ENCODE data around the gene MYMK.

The MYMK gene, protein sequence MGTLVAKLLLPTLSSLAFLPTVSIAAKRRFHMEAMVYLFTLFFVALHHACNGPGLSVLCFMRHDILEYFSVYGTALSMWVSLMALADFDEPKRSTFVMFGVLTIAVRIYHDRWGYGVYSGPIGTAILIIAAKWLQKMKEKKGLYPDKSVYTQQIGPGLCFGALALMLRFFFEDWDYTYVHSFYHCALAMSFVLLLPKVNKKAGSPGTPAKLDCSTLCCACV

DNA sequence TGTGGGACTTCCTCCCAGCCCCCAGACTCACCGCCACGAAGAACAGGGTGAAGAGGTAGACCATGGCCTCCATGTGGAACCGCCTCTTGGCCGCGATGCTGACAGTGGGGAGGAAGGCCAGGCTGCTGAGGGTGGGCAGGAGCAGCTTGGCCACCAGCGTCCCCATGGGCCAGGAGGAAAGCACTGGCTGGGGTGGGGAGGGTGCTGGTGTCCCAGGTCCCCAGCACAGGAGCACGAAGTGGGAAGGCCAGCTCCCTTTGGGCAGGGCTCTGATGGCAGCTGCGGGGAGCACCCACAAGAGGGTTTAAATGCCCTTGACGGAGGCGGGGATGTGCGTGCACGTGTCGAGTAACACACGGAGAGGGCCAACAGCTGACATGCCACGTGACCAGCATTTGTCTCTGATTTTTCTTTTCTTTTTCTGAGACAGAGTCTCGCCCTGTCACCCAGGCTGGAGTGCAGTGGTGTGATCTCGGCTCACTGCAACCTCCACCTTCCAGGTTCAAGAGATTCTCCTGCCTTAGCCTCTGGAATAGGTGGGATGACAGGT lies at the start of gene MYMK:
MYMK (minus strand) TSS at position 281 of the 550 bp plus-strand sequence; CDS start at position 166, 115 bp downstream.
- Histone ChIP-seq H3K9me3 (ENCODE audit: control insufficient read depth, low read length) (no peaks in the 10 kb centered on the region), H3K36me3 (ENCODE audit: control insufficient read depth, insufficient read depth, low read length) (no peaks in the 10 kb centered on the region), H3K27ac (no peak within 1 kb of the TSS), H2AFZ (no peak within 1 kb of the TSS), H3K79me2 (no peaks in the 10 kb centered on the region), H3K4me3 (ENCODE audit: low read depth, low read length) (no peak within 1 kb of the TSS), H3K27me3 (ENCODE audit: control insufficient read depth, insufficient read depth, low read length) (peaks cover 4% of the 10 kb centered on the region), H3K9ac (no peak within 1 kb of the TSS), H3K4me1 (no peaks in the 10 kb centered on the region), H3K4me2 (ENCODE audit: low read length) (no peak within 1 kb of the TSS)
- TF ChIP-seq, protein P1, sequence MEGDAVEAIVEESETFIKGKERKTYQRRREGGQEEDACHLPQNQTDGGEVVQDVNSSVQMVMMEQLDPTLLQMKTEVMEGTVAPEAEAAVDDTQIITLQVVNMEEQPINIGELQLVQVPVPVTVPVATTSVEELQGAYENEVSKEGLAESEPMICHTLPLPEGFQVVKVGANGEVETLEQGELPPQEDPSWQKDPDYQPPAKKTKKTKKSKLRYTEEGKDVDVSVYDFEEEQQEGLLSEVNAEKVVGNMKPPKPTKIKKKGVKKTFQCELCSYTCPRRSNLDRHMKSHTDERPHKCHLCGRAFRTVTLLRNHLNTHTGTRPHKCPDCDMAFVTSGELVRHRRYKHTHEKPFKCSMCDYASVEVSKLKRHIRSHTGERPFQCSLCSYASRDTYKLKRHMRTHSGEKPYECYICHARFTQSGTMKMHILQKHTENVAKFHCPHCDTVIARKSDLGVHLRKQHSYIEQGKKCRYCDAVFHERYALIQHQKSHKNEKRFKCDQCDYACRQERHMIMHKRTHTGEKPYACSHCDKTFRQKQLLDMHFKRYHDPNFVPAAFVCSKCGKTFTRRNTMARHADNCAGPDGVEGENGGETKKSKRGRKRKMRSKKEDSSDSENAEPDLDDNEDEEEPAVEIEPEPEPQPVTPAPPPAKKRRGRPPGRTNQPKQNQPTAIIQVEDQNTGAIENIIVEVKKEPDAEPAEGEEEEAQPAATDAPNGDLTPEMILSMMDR (IDR thresholded peaks at IDR 0.05), result no peak

DNA sequence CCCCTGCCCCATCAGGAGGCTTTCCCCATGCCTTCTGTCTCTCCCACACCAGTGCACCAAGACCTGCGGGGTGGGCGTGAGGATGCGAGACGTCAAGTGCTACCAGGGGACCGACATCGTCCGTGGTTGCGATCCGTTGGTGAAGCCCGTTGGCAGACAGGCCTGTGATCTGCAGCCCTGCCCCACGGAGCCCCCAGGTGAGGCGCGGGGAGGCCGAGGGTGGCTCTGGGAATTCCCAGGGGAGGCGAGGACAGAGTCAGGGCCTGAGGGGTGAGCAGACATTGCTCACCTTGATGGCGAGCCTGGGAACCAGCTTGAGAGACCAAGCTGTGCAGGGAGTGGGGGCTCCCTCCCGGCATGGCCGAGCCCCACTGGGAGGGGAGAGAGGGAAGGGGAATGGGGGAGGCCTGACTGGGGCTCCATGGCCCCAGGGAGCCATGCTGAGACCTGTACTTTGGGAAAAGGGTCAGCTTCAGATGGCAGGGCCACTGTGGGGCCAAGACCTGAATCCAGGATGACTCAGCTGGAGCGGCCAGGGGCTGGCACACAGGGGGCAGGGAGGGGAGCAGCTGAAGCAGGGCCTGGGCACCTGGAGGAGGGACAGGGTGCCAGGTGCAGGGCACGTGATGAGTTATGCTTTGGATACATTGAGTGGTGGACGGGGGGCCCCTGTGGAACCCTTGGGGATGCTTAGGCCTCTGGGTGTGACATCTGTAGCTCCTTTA lies 49.2 kb upstream of the MYMK start:
- Histone ChIP-seq H3K9ac (no peak overlapping the region), H3K27me3 (ENCODE audit: control insufficient read depth, insufficient read depth, low read length) (peaks cover 6% of the 10 kb centered on the region), H3K9me3 (ENCODE audit: control insufficient read depth, low read length) (no peaks in the 10 kb centered on the region), H3K27ac (no peak overlapping the region), H3K4me1 (no peaks in the 10 kb centered on the region), H3K79me2 (no peaks in the 10 kb centered on the region), H2AFZ (no peak overlapping the region), H3K4me2 (ENCODE audit: low read length) (no peak overlapping the region), H3K4me3 (ENCODE audit: low read depth, low read length) (no peak overlapping the region), H3K36me3 (ENCODE audit: control insufficient read depth, insufficient read depth, low read length) (no peaks in the 10 kb centered on the region)
- TF ChIP-seq, protein P1 (IDR thresholded peaks at IDR 0.05), result no peak

DNA sequence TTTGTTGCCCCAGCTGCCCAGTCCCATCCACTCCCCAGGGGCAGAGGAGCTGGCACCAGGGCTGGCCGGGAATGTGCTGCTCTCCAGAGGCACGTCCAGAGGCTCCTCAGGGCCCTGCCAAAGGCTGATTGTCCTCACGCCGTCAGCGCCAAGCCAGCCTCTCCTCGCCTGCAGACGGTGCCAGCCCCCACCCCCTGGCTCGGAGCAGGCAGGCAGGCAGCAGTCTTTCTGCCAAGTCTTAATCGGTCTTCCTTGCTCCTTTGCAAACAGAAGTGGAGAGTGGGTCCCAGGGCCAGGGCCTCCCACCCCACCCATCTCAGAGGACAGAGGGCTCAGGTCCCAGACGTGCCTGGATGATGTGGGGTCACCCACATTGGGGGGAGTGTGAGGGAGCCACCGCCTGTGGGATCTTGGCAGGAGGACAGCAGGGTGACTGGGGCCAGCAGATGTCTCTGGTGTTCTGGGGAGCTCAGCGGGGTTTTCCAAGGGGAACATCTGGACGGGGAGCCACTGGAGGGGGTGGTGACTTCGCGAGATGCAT lies 48.1 kb upstream of the MYMK start:
- no peak overlapping the region for H3K4me3 ChIP-seq (ENCODE audit: low read depth, low read length)
- H3K36me3 ChIP-seq (ENCODE audit: control insufficient read depth, insufficient read depth, low read length), result no peaks in the 10 kb centered on the region
- TF ChIP-seq, protein P1 (IDR thresholded peaks at IDR 0.05), result no peak
- no peaks in the 10 kb centered on the region for H3K9me3 ChIP-seq (ENCODE audit: control insufficient read depth, low read length)
- no peaks in the 10 kb centered on the region for H3K4me1 ChIP-seq
- no peak overlapping the region for H3K27ac ChIP-seq
- H3K9ac ChIP-seq, result no peak overlapping the region
- peaks cover 4% of the 10 kb centered on the region for H3K27me3 ChIP-seq (ENCODE audit: control insufficient read depth, insufficient read depth, low read length)
- no peak overlapping the region for H3K4me2 ChIP-seq (ENCODE audit: low read length)
- no peak overlapping the region for H2AFZ ChIP-seq
- H3K79me2 ChIP-seq, result no peaks in the 10 kb centered on the region

DNA sequence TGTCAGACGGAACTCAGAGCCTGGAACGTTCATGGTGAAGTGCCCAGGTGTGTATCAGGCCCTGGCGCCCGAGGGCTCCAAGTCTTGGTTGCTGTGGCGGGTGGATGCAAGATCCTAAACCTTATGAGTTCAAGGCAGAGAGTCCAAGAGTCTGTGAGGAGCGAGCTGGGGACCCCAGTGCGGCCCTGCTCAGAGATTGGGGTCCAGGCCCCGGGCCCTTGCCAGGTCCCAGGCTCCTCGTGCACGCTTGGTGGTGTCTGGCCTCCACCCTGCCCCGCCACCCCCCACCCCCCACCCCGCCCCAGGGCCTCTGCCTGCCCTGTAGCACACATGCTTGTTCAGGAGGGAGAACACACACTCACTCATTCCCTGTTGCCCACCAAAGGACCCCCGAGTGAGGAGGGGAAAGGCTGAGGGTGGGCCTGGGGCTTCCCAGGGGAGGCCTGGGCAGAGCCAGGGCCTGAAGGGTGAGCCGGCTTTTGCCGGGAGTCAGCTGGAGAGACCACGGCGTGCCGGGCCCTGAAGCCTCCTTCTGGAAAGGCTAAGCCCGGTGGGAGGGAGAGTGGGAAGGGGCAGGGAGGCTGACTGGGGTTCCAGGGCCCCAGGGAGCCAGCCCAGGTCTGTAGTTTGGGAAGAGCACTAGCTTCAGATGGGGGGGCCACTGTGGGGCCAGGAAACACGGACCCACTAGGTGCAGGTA lies 47.3 kb upstream of the MYMK start:
- Histone ChIP-seq H3K9ac (no peak overlapping the region), H3K36me3 (ENCODE audit: control insufficient read depth, insufficient read depth, low read length) (no peaks in the 10 kb centered on the region), H3K27ac (no peak overlapping the region), H3K4me3 (ENCODE audit: low read depth, low read length) (no peak overlapping the region), H3K4me1 (no peaks in the 10 kb centered on the region), H3K27me3 (ENCODE audit: control insufficient read depth, insufficient read depth, low read length) (peaks cover 4% of the 10 kb centered on the region), H2AFZ (no peak overlapping the region), H3K79me2 (no peaks in the 10 kb centered on the region), H3K4me2 (ENCODE audit: low read length) (no peak overlapping the region), H3K9me3 (ENCODE audit: control insufficient read depth, low read length) (no peaks in the 10 kb centered on the region)
- TF ChIP-seq, protein P1 (IDR thresholded peaks at IDR 0.05), result no peak
